GM19438 (cell line): Measurements from ENCODE around the gene NAXD.
"Not testable (repeated sequence)": the region's sequence is repeated elsewhere in the genome, so short reads cannot be mapped to it uniquely, and the experiment has no call there.

ENCODE experiments used
- ATAC-seq: cut with Tn5 transposase; IDR thresholded peaks from one replicate; pipeline ENCODE4 v1.9.1; 2021; ENCODE audit warnings: low read depth; ENCODE audit not compliant: unreplicated experiment

Gene NAXD

DNA sequence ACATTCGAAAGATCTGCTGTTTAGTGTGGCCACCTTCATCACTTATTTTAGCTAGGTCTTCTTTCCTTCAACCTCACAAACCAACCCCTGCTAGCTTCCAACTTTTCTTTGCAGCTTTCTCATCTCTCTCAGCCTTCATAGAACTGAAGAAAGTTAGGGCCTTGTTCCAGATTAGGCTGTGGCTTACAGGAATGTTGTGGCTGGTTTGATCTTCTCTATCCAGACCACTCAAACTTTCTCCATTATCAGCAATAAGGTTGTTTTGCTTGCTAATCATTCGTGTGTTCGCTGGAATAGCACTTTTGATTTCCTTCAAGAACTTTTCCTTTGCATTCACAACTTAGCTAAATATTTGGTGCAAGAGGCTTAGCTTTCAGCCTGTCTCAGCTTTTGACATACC, 45.9 kb downstream of the NAXD start:
- ATAC-seq: no peak

DNA sequence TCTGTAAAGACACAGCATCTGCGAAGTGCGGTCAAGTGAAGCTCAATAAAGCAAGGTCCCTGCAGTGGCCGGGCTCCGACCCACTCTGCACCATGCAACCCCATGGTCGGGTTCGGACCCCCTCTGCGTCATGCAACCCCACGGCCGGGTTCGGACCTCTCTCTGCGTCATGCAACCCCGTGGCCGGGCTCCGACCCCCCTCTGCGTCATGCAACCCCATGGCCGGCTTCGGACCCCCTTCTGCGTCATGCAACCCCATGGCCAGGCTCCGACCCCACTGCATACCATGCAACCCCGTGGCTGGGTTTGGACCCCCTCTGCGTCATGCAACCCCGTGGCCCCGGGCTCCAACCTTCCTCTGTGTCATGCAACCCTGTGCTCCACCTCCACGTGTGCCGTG, 46.7 kb downstream of the NAXD start:
- ATAC-seq: no peak

DNA sequence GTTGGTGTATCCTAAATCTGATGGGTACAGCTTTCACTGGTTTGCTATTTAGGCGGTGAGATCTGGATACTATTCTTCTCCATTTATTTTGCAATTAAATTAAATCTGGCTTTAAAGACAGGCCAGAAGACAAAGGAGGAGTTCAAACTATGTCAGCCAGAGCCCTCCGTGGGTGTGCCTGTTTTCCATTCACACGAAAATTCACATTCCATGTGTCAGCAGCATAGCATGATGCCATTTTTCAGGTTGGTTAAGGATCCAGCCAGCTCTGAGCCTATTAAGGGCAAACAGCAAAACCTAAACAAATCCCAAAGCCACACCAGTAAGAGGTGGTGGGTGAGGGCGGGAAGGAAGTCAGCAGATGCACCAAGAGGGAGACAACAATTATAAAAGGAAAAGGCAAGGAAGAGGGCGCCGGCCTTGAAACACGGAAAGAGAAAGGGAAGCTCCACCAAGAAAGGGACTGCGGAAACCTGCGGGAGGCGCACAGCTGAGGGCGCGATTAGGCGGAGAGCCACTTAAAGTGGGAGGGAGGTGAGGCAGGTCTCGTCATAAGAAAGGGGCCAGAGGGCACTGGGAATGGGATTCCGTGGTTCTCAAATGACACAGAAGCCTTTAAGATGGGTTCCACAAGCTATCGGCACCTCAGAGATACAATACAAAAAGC, 47.6 kb downstream of the NAXD start:
- no peak for ATAC-seq

DNA sequence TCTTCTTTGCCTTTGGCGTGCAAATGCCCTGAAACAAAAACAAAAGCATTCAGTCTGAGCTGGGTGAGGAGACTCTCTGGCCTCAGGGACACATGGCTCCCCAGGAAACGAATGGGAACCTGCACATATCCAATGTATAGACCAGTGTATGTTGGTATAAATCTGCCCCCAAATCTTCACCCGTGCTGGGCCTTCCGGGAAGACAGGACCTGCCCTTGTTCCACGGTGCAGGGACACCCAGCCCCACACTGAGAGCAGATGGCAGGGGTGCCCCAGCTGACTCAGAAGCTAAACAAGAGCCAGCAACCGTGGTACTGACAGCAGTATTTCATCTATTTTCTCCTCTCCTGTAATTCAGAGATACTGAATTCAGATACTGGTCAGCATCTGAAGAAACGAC, 48.1 kb downstream of the NAXD start:
- no peak for ATAC-seq

DNA sequence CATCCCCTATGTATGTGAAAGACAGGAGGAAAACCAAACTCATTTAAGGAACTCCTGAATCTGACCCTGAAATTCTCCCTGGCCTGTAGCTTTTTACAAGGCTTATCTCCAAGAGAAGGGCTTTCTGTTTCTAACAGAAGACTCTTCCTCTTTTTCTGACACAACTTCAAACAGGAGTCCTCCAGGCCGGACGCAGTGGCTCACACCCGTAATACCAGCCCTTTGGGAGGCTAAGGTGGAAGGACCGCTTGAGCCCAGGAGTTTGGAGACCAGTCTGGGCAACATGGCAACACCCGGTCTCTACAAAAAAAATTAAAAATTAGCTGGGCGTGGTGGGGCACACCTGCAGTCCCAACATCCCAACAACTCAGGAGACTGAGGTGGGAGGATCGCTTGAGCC, 48.7 kb downstream of the NAXD start:
- no peak for ATAC-seq

DNA sequence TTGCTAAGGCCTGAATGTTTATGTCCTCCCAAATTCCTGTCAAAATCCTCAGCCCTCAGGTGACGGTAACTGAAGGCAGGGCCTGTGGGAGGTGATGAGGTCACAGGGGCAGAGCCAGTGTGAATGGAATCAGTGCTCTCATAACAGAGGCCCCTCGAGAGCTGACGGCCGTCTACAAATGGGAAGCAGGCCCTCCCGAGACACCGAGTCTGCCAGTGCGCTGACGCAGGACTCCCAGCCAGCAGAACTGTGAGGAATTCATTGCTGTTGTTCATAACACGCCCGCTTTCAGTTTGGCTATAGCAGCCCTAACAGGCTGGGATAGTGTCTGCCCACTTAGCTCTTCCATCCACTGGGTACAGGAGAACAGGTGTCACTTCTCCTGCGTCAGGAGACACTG, 49.3 kb downstream of the NAXD start:
- ATAC-seq: no peak

DNA sequence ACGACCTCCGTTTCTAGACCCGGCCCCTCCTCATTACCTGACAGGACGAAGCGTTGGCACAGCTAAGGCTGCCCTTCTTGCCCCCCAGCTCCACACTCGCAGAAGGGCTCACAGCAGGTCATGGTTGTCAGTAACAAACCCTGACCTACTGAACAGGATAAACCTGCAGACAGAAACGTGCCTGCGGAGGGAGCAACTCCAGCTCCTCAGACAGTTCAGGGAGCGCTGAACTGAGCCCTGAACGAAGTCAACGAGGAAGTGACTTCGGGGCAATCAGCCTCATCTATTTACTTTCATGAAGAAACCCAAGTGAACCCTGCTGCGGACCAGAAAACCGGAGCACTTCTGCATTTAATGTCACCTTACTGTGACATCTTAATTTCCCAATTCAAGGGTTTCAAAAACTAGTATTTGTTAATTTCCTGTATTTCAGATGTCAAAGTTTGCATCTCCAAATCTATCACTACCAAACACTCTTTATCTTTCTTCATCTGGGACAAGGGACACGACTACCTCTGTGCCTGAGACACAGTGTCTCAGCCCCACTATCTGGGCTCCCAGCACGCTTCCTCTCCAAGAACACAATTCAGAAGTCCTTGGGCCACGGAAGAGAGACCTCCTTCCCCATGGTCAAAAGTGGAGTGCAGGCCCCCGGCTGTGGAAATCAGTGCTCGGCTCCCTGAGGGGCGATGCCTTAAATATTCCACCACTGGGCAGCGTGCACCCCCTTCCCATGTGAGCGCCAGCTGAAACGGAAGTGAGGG, 50.3 kb downstream of the NAXD start:
- no peak for ATAC-seq

DNA sequence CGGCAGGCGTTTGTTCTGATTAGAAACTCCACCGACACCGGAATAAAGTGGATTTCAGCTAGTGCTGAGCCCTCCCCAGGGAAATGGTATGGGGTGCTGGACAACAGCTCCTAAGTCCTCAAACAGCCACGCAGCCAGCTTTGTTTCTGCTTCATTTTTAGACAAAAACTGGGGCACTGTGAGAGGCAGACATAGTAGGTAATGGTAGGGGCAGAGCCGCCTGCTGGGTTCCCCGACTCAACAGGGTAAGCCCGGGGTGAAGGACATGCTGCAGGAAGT, 50.8 kb downstream of the NAXD start:
- no peak for ATAC-seq

DNA sequence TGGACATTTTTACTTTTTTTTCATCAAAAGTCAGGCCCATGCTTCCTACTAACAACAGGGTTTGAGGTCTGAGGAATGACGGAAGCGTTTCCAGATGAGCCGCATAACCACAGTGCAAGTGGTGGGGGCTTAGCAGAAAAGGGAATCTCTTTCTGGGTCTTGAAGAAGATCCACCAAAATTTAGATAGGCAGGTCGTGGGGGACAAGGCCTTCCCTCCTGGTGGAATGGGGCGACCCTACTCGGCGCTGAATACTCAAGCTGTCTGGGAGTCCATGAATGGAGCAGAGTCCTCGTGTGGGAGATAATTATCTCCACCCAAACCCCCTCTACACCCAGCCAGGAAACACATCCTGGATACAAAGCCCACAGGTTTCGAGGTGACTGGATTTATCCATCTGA, 53.7 kb downstream of the NAXD start:
- no peak for ATAC-seq

DNA sequence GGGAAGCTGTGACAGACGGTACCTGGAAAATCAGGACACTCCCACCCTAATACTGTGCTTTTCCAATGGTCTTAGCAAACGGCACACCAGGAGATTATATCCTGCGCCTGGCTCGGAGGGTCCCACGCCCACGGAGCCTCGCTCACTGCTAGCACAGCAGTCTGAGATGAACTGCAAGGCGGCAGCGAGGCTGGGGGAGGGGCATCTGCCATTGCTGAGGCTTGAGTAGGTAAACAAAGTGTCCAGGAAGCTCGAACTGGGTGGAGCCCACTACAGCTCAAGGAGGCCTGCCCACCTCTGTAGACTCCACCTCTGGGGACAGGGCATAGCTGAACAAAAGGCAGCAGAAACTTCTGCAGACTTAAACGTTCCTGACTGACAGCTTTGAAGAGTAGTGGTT, 54.5 kb downstream of the NAXD start:
- ATAC-seq: not testable (repeated sequence)

DNA sequence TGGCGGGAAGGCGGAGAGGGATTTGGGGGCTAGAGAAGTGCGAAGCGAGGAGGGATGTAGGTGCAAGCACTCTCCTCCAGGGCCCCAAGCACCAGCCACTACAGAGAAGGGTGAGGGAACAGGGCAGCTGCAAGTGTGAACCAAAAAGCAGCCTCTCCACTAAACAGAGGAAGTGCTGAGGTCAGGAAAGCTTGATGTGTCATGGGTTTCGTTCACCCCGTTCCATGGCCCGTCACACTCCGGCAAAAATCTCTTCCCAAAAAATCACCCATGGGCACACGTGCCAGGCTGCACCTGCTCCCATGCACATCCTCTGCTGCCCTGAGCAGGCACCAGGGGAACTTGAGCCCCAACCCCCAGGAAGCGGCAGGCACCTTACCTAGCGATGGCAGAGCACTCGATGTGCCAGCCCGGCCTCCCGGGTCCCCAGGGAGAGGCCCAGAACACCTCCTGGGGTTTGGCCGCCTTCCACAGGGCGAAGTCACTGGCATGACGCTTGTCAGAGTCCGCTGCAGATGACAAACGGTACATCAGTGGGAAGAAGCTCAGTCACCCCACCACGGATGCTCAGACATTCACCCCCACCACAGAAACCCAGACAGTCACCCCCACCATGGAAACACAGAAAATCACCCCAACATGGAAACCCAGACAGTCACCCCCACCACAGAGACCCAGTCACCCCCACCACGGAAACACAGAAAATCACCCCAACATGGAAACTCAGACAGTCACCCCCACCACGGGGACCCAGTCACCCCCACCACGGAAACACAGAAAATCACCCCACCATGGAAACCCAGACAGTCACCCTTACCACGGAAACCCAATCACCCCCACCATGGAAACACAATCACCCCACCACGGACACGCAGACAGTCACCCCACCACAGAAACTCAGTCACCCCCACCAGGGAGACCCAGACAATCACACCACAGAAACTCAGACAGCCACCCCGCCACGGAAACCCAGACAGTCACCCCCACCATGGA, 61.5 kb downstream of the NAXD start:
- ATAC-seq: peak; percentile 79

DNA sequence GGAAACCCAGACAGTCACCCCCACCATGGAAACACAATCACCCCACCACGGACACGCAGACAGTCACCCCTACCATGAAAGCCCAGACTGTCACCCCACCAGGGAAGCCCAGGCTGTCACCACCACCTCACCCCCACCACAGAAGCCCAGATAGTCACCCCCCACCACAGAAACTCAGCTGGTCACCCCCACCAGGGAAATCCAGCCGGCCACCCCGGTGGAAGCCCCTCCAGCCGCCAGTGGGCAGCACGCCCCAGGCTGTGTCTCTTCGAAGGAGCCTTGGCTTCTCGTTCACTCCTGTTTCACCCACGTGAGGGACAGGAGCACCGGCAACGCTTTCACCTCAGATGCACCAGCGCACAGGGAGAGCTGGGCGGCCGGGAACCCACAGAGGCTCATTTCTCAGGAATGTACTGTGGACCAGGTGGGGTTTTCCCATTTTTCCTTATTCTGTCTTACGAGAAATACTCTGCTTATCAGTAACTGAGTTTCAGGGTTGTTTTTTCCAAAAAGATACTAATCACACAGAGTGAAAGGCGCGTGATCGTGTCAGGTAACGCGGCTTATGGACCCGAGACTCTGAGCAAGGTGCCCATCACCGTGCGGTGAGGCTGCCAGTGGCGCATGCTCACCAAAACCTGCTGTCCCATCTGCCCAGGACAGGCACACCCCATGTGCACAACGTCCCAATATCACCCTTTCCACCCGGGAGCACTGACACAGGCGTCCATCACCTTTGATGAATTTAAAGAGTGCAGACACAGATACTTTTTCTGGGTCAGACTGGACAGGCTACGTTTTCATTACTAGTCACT, 62.6 kb downstream of the NAXD start:
- ATAC-seq: no peak

DNA sequence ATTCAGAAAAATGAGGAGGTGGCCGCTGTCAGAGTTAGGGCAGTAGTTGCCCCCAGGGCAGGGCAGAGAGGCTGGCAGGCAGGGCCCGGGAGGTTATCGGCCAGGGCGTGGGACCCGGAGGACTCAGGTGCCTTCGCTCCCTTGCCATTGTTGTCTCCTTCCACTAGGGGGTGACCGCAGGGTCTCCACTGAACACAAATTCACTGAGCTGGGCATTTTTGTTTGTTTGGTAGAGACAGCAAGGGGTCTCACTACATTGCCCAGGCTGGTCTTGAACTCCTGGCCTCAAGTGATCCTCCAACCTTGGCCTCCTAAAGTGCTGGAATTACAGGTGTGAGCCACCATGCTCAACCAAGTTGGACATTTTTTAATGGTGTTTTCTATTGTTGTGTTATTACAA, 65.5 kb downstream of the NAXD start:
- ATAC-seq: no peak

DNA sequence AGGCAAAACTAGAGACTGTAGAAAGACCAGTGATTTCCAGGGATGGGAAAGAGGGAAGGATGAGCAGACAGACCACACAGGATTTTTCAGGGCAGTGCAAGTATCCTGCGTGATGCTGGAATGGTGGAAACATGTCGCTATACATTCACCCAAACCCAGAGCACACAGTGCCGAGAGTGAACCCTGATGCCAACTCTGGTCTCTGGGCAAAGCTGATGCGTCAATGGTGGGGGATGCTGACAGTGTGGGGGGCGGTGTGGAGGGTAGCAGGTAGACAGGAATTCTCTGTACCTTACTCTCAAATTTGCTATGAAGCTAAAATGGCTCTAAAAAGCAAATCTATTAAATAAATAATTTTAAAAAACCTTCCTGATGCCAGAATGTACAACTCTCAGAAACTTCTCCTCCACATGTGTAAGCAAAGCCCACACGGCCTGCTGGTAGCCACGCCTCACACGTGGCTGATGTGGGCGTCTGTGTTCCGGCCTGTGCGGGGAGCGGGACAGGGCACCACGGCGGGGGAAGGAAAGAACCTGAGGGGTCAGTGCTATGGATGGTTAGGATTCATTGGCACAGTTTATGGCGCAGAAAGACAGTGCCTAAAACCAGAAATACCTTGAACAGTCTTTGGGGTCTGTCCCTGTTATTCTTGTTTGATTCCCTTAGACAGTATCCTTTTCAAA, 66.7 kb downstream of the NAXD start:
- ATAC-seq: no peak

DNA sequence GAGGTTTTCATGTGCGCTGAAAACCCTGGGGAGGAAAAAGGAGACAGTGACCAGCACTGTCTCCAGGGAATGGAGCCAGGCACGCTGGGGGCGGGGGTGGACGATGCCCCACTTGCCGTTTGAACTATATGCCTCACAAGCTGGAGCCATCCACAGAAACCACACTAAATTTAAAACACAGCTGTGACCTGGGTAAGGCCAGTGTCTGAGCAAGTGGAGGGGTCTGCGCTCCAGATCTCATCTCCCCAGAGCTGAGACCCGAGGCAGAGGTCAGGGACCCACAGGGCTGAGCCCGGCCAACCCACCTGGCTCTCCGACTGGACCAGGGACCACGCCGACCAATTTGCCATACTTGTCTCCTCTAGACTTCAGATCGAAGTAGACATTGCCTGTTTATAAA, 67.4 kb downstream of the NAXD start:
- no peak for ATAC-seq

DNA sequence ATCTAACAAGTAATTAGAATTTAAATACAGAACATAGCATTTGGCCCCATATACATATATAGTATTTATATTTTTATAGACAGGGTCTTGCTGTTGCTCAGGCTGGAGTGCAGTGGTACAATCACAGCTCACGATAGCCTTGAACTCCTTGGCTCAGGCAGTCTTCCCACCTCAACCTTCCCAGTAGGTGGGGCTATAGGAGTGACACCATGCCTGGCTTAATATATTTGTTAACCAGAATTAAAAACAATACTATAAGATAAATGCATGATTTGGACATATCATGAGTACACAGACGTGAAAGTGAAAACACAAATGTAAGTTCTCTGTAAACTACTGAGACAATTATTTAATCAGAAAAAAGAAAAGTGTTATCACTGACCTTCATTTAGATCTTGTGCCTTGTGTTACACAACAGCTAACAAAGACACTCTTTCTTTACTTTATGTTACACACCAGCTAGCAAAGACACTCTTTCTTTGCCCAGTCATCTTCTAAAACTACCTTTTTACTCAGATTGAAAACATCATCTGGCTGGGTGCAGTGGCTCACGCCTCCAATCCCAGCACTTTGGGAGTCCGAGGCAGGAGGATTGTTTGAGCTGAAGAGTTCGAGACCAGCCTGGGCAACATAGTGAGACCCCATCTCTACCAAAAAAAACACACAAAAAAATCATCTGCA, 68.0 kb downstream of the NAXD start:
- ATAC-seq: no peak

DNA sequence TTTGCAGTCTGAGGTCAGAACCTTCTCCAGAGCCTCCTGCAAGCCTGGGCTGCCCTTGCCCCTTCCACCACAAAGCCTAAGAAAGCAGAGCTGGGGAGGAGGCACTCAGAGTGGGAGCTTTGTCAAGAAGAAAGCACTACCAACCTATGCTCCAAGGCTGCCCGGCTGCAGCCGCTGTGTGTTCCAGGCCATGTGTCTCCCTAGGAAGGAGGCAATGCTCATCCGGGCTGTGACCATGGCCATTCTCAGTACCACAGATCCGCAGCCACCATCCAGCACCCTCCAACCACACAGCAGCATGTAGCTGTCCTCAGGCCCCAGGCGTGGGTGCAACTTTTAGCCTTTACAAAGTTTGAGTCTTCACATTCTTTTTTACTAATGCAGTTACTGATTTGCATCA, 68.6 kb downstream of the NAXD start:
- no peak for ATAC-seq

DNA sequence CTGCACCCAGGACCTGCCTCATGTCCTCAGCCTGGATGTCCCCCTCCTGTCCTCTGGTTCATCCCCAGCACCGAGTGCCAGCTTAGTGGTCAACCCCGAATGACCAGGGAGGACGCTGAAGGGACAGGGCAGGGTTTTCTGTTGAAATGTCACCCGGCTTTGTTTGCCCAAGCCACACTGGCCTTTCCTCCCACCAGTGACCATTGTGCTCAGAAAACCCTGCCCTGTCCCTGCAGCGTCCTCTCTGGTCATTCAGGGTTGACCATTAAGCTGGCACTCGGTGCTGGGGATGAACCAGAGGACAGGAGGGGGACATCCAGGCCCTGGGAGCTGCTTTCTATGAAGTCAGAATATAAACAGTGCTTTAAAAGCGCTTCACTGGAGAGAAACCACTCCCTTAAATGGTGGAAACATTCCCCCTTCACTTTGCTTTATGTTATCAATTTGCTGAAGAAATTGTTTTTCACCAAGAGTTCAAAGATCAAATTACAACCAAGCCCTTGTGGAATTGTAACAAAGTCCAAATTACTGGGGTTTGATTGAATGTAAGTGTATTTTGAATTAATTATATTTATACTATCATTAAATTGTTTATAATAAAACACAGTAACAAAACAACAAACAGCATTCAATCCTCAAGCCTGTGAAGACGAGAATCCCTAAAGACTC, 69.2 kb downstream of the NAXD start:
- ATAC-seq: no peak
